Lung (tissue), 13 donors: ENCODE data around the gene NPPC. TPM values are rescaled to one million over a fixed set of nuclear protein-coding genes. Genes with fewer than 3 reads are reported as not detected.

Source experiments
- ATAC-seq: fragments of 200-7000 bp; cut with Tn5 transposase; one replicate; pipeline ENCODE4 v1.9.1; 2020; ENCODE audit warnings: moderate number of reproducible peaks; ENCODE audit not compliant: insufficient read depth, low FRiP score
- DNase-seq, 3 donors: peaks; one replicate each; pipeline ENCODE4 v3.0.0-alpha.2; 2013 to 2017
- H3K27ac ChIP-seq, 2 donors: one replicate each; pipeline ENCODE4 v1.5.1; 2013; ENCODE audit warnings: mild to moderate bottlenecking in 2 of 2, moderate library complexity in 2 of 2, control low read depth in 1 of 2, inconsistent platforms in 1 of 2, low read depth in 1 of 2, low read length in 1 of 2
- H3K27me3 ChIP-seq, 3 donors: one replicate each; pipeline ENCODE4 v1.5.1; 2013; ENCODE audit warnings: low read length in 2 of 3; ENCODE audit not compliant: control insufficient read depth in 3 of 3, insufficient read depth in 3 of 3
- H3K36me3 ChIP-seq, 4 donors: one replicate each; pipeline ENCODE4 v1.5.1; 2013; ENCODE audit warnings: low read length in 4 of 4, mild to moderate bottlenecking in 1 of 4, moderate library complexity in 1 of 4; ENCODE audit not compliant: control insufficient read depth in 4 of 4, insufficient read depth in 4 of 4
- H3K4me1 ChIP-seq, 5 donors: one replicate each; pipeline ENCODE4 v1.5.1; 2013; ENCODE audit warnings: low read length in 5 of 5, mild to moderate bottlenecking in 2 of 5, moderate library complexity in 1 of 5; ENCODE audit not compliant: control insufficient read depth in 5 of 5, insufficient read depth in 5 of 5
- H3K4me3 ChIP-seq: one replicate; pipeline ENCODE4 v1.5.1; 2013; ENCODE audit warnings: mild to moderate bottlenecking, control low read depth, moderate library complexity
- H3K9ac ChIP-seq, 2 donors: one replicate each; pipeline ENCODE4 v1.5.1; 2013; ENCODE audit warnings: low read length in 2 of 2, control low read depth in 1 of 2; ENCODE audit not compliant: insufficient read depth in 1 of 2
- H3K9me3 ChIP-seq, 4 donors: one replicate each; pipeline ENCODE4 v1.5.1; 2013; ENCODE audit warnings: low read length in 3 of 4, mild to moderate bottlenecking in 1 of 4, moderate library complexity in 1 of 4; ENCODE audit not compliant: control insufficient read depth in 4 of 4, insufficient read depth in 3 of 4
- WGBS, 2 donors: extraction: QIAGEN DNeasy Blood & Tissue Kit; methylation state at CpG; one replicate each; pipeline ENCODE4 v1.1.7; 2013; 5-methylcytosine and 5-hydroxymethylcytosine counted together
- polyA plus RNA-seq, 2 donors: library from polyadenylated mRNA; stranded (reverse); fragments of 200-250 nt; gene quantifications; one replicate each; pipeline ENCODE4 v1.2.1, GENCODE V29; 2013
- small RNA-seq: library from RNA; depleted of rRNA; stranded (forward); fragments of <200 nt; gene quantifications from one replicate; pipeline ENCODE3, GENCODE V24; 2014; ENCODE audit warnings: low replicate concordance
- total RNA-seq, 2 donors: library from RNA; depleted of rRNA in 1 of 2; stranded (reverse); fragments of >200 nt in 1 of 2; gene quantifications; one replicate each; pipeline ENCODE4 v1.2.1, GENCODE V29; 2014 to 2021
- TF ChIP-seq, protein P1 (sequence below): IDR thresholded peaks from 2 replicates; pipeline ENCODE4 v1.5.1; 2012; ENCODE audit warnings: mild to moderate bottlenecking; ENCODE audit errors: control extremely low read depth, extremely low read depth
- donor health status: control.
- donor health status: control.
- donor health status: Bipolar disorder and iron deficiency.
- donor health status: healthy.
- donor health status: DM: yes; HTN: yes; CAD: no.

The NPPC gene
- total and polyA plus RNA-seq, 4 donors, result 0.77 to 0.94 TPM; not detected in 2

DNA sequence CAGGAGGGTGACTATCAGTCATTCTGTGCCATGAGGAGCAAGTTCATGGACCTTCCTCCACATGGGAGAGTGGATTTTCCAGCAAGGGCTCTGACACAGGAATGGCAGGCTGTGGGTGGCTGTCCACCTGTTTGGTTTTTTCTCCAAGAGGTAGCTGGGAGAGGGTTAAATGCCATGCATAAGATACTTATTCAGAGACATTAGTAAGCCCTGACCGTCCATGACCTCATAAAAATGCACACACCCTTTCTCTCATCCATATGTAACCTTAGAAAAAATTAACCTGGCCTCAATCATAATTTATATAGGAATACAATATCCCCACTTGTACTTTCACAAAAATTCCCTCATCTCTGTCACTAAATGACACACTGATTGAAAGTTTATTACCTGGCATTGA lies 51.3 kb downstream of the NPPC start:
- 52 to 80% methylated on average over 1 of the region's 1 CpG for WGBS, 2 donors
- H3K27ac ChIP-seq, result no peak overlapping the region
- no peak for ATAC-seq
- no peaks in the 10 kb centered on the region for H3K27me3 ChIP-seq
- no peaks in the 10 kb centered on the region for H3K4me1 ChIP-seq
- no peak overlapping the region for H3K9ac ChIP-seq
- H3K36me3 ChIP-seq, result no peaks in the 10 kb centered on the region
- no peak overlapping the region for H3K4me3 ChIP-seq
- peaks cover 0 to 2% (median 0%) of the 10 kb centered on the region in 4 donors for H3K9me3 ChIP-seq
- no peak for DNase-seq
- TF ChIP-seq, protein P1, sequence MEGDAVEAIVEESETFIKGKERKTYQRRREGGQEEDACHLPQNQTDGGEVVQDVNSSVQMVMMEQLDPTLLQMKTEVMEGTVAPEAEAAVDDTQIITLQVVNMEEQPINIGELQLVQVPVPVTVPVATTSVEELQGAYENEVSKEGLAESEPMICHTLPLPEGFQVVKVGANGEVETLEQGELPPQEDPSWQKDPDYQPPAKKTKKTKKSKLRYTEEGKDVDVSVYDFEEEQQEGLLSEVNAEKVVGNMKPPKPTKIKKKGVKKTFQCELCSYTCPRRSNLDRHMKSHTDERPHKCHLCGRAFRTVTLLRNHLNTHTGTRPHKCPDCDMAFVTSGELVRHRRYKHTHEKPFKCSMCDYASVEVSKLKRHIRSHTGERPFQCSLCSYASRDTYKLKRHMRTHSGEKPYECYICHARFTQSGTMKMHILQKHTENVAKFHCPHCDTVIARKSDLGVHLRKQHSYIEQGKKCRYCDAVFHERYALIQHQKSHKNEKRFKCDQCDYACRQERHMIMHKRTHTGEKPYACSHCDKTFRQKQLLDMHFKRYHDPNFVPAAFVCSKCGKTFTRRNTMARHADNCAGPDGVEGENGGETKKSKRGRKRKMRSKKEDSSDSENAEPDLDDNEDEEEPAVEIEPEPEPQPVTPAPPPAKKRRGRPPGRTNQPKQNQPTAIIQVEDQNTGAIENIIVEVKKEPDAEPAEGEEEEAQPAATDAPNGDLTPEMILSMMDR, result no peak

Small RNA genes lying within 50 kb of the gene (small RNA-seq; reads per million reads assigned to genes)
- gene MIR1471, result not detected

Other genes starting within 250 kb of the NPPC start
- 100 to 1,000 TPM; 755 to 925 TPM for gene PTMA, start 217.9 kb downstream of the NPPC start, total RNA-seq
- gene PTMA, start 217.9 kb downstream of the NPPC start, polyA plus RNA-seq, result 1,000 to 10,000 TPM; 1,633 to 1,655 TPM
- 10 to 100 TPM; 21.5 to 21.6 TPM for gene PDE6D, start 145.1 kb downstream of the NPPC start, total RNA-seq
- gene PDE6D, start 145.1 kb downstream of the NPPC start, polyA plus RNA-seq, result 10 to 100 TPM; 24.4 to 25.6 TPM
- 10 to 100 TPM; 25.0 to 39.4 TPM for gene COPS7B, start 140.0 kb downstream of the NPPC start, total RNA-seq
- gene COPS7B, start 140.0 kb downstream of the NPPC start, polyA plus RNA-seq, result 10 to 100 TPM; 19.5 to 21.3 TPM
- 10 to 100 TPM; 40.8 to 41.0 TPM for gene DIS3L2, start 35.3 kb upstream of the NPPC start, total RNA-seq
- 10 to 100 TPM; 12.7 to 21.3 TPM for gene DIS3L2, start 35.3 kb upstream of the NPPC start, polyA plus RNA-seq